ENCODE data around the gene ADARB2.
"Not testable (repeated sequence)": the region's sequence is repeated elsewhere in the genome, so short reads cannot be mapped to it uniquely, and the experiment has no call there.

The ADARB2 gene

DNA sequence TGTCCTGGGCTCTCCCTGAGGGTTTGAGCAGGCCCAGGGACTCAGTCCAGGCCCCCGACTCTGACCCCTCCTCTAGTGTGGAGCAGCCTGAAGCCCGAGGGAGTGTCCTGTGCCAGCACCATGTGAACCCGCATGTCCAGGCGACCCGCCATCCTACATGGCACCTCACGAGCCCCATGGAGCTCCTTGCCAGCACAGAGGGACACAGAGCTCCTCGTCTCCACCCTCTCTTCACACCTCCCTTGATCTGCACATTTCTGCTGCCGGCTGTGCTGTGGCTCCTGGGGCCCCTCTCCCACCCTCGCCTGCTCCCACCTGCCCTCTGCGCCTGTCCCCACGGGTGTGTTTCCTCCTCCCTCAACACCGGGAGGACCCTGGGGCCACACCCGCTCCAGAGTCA is 103.5 kb downstream of the ADARB2 start:
- no peak for DNase-seq

DNA sequence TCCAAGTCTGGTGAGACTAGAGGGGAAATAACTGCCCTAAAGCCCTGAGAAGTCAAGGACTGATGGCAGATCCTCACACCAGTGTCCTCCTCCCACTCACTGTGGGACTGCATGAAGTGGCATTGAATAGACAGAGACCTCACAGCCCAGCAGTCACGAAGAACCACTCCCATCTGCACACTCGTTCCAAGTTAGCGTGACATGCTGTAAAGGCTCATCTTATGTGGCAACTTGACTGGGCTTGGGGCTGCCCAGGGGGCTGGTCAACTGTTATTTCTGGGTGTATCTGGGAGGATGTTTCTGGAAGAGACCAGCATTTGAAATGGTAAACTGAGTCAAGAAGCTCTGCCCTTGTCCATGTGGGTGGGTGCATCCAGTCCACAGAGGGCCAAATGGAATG is 104.7 kb downstream of the ADARB2 start:
- DNase-seq, result no peak

DNA sequence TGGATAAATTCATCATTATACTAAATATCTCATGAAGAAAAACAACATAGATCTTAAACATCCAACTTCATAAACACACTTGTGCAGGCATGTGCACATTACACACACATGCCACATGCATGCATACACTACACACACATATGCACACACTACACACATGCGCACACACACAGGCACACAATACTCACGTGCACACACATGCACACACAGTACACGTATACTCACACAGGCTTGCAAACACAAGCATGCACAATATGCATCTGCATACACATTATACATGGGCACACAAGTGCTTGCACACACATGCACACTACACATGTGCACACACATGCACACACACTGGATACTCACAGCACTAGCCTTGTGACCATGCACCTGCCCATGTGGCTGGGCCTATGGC is 105.2 kb downstream of the ADARB2 start:
- no peak for DNase-seq

DNA sequence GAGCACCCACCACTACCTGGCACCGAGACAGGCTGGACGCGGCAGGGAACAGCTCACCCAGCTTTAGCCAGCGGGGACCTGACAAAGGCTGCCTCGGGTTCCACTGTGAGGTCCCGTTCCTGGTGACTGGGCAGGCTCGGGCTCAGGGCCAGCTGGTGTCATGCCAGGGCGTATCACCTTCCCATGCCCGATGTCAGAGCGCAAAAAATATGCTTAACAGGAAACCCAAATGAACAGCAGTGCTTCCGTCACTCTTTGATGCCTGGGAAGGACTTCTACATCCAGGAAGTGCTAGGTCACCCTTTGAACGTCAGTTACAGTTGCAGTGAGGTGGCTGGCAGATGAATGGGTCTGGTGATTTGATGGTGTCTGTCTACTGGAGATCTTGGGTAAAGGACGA is 106.0 kb downstream of the ADARB2 start:
- DNase-seq, result no peak

DNA sequence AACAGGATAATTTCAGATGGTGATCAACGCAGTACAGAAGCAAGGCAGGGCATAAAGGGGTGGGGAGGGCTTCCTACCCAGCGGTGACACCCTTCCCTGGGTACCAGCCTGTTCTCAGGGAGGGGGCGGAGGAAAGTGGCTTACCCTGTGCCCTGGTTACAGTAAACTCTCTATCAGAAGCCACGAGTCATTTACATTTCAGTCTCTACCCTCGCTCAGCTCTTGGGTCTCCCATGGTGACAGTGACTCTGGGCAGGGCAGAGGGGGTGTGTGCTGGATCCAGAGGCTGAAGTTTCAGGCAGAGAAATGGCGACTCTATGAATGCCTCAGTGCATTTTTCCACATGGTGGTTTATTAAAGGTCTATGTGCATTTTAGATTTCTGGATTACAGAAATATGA is 107.0 kb downstream of the ADARB2 start:
- DNase-seq, result no peak

DNA sequence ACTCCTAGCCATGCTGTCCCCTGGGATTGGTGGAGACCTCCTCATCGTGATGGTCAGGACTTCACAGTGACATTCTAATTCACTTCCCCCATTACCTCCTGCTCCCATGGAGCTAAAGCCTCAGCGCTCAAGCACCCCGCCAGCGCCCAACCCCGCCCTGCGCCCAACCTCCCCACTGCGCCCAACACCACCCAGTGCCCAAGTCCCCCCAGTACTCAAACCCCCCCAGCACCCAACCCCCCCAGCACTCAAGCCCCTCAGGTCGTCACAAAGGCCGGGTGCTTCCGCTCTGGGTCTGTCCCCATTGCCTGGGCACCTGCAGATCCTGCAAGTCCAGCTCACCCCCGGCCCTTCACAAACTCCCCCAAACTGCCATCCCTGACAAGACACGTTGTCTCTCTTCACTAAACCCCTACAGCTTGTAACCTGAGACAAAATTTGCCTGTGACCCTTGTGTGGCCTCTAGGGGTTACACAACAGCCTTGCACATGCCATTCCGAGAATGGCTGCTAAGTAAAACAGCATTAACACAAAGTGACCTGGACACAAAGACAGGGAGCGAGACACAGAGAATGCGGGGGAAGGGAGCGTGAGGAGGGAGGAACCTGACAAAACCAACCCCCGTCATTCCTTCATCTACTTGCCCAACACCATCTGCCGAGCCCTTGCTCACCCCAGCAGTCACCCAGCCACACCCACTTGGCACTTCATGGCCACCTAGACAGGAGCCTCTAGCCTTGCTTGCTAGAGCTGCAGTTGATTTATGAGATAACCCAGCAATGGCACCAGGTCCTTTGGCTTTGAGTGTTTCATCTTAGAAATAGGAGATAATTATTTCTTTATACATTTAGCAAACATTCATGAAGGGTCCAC is 107.8 kb downstream of the ADARB2 start:
- no peak for DNase-seq

DNA sequence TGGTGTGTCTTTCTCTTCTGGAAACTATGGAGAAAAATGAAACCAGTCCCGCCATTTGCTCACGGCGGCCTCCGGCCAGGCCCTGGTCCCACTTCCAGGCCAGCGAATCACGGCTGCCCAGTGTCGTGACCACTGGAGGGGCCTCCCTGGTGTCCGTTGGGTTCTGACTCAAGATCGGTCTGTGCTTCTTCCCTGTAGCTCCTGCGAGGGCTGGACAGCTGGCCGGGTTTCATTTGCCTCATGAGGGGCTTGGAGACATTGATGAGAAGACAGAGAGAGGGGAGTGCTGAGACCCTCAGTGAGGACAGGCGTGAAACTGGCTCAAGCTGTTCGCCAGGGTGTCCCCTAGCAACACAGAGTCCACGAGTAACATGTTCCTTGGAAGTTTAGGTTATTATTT is 108.6 kb downstream of the ADARB2 start:
- no peak for DNase-seq

DNA sequence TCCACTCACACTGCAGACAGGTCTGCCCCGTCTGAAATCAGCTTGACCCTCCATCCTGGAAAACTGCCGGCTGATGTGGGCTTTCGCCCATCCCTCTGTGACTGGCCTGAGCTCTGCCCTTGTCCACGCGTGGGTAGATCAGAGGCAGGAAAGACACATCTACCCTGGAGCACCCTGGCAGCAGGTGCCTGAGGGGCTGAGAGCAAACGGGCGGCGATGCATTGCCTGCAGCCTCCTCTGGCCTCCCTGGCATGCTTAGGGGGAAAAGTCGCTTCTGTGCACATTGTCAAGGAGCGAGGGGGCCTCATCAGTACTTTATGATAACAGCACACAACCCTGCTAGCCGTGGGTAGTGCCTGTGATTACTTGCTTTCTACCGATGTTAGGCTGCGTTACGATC is 109.4 kb downstream of the ADARB2 start:
- no peak for DNase-seq

DNA sequence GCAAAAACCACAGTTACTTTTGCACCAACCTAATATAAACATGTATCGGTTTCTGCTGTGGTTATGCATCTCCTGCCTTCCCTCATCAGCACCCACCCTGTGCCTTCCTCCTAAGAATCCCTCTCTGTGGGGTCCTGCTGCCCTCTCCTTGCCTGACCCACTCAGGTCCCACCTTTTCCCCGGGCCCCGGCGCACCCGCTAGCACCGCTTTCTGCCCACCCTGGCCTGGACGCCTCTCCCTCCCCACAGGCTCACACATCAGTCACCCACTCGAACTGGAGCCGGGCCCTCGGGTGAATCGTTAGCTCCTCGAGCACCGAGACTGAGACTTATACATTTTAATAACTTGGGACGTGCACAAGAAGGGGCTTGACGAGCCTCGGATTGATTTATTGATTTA is 110.5 kb downstream of the ADARB2 start:
- DNase-seq, result no peak

DNA sequence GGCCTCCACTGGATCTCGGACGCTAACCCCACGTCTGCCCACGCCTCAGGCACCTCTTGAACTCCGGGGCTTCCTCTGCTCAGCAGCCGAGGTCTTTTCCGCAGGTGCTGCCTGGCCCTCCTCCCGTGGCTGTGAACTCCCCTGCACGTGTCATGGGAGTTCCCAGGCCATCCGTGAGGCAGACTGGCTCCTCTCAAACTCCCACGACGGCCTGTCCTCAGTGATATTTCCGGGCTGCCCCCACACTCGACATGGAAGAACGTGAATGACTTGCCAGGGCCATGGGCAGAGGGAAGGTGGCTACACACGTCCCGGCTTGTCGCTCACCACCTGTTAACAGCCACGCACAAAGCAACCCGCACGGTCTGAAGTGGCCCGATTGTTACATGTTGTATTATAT is 110.9 kb downstream of the ADARB2 start:
- no peak for DNase-seq

DNA sequence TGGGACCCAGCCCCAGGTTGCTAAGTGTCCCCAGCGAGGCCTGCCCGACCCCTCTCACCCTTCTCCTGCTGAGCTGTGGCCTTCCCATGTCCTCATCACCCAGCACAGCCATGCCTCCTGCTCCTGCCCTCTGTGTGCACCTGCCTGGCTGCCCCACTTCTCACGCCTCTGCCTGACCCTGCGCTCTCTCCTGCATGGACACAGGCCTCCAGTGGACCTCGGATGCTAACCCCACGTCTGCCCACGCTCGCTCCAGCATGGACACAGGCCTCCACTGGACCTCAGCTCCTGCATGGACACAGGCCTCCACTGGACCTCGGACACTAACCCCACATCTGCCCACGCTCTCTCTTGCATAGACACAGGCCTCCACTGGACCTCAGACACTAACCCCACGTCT is 111.6 kb downstream of the ADARB2 start:
- no peak for DNase-seq

DNA sequence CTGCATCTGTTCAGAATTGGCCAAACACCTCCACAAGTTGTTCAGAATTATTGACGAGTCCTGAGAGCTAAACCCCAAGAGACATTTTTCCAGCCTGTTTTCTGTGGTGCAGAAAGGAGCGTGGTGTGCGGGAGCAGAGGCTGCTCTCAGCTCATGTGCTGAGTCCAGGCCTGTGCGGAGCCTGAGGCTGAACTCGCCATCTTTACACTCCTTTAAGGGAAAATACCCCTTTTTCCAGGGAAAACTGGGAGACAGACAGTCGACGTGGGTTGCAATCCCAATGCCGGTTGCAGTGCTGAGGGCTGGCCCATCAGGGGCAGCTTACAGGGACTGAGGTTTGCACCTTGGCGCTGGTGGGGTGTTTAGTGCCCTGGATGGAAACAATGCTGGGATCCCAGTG is 112.2 kb downstream of the ADARB2 start:
- DNase-seq, result no peak

DNA sequence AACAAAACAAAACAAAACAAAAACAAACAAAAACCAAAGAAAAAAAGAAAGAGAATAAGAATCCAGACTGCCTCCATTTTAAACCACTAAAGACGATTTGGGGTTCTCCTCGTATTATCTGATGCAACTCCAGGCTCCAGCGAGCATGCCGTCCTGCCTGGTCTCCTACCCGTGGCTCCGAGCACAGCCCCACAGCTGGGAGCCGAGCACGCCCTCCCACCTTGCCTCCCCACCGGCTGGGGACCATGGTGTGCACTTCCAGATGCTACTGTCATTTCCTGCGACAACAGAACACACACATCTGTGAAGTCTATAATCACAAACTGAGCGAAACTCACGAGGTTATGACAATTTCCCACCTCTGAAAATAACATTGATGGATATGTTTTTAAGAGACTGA is 113.1 kb downstream of the ADARB2 start:
- DNase-seq, result no peak

DNA sequence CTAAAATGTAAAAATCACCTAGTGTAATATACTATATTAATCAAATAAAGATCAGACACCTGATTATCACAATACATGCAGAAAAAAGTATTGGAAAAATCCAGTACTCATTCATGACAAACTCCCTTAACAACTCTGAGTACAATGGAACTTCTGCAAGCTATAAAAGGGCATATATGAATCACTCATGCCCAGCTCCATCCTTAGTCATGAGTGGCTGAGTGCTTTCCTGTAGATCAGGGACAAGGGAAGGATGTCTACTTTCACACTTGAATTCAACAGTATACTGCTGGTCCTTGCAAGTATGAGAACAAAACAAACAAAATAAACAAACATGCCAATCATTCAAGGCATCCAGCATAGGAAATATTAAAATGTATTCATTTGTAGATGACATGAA is 116.5 kb downstream of the ADARB2 start:
- peak; percentile 64 for DNase-seq

DNA sequence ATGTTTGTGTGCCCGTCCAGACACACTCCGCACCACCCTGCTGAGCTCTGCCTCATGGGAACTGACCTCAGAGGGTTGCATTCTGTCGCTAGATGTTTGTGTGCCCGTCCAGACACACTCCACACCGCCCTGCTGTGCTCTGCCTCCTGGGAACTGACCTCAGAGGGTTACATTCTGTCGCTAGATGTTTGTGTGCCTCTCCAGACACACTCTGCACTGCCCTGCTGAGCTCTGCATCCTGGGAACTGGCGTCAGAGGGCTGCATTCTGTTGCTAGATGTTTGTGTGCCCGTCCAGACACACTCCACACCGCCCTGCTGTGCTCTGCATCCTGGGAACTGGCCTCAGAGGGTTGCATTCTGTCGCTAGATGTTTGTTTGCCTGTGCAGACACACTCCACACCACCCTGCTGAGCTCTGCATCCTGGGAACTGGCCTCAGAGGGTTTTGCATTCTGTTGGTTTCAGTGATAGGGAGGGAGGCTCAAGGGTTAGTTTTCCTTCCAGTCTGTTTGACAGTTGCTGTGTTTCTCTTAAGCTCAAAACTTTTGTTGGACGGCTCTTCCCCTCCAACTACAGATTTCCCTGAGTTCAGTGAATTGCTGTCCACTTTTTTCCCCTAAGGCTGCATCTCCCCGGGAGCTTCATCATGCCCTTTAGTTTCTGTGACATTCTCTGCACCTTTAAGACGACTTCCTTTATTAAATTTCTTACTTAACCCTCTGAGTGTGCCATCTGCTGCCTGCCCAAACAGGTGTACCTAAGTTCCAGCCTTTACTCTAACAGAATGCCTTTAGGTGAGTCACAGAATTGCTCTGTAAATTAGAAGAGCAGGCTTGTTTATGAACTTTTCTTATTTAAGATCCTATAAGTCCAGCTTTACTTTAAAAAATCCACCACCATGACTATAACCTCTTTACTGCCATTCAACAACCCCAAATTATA is 119.7 kb downstream of the ADARB2 start:
- DNase-seq, result not testable (repeated sequence)

DNA sequence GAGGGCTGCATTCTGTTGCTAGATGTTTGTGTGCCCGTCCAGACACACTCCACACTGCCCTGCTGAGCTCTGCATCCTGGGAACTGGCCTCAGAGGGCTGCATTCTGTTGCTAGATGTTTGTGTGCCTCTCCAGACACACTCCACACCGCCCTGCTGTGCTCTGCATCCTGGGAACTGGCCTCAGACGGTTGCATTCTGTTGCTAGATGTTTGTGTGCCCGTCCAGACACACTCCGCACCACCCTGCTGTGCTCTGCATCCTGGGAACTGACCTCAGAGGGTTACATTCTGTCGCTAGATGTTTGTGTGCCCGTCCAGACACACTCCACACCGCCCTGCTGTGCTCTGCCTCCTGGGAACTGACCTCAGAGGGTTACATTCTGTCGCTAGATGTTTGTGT is 120.6 kb downstream of the ADARB2 start:
- not testable (repeated sequence) for DNase-seq

DNA sequence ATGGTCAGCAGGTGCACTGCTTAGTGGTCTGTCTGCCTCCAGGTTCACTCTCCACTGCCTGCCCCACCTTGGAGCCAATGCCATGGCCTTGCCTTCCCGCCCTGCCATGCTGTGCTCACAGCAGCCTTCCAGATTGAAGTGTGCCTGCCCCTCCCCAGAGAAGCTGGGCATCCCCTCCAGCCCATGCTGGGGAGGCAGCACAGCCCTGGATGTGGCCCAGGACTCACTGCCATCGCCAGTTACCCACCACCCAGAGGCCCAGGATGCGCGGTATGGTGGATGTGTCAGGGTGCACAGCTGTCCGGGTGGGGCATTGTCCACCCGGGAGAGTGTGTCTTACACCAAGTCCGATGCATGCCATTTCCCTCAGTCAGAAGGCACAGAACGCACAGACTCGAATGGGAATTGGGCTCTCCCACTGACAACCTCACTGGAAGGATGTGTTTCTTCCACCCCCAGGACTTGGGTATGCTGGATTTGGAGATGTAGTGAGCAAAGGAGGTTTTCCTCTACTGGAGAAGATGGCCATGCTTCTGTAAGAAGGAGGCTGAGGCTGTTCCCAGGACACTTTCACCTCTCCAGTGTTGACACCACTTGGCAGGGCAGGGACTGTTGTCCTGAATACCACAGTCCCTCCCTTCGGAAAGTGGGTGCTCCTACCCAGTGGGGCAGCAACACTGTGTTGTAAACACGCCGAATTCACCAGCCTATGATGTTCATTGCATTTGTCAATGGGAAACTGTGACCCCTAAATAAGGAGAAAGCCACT is 122.0 kb downstream of the ADARB2 start:
- DNase-seq, result no peak

DNA sequence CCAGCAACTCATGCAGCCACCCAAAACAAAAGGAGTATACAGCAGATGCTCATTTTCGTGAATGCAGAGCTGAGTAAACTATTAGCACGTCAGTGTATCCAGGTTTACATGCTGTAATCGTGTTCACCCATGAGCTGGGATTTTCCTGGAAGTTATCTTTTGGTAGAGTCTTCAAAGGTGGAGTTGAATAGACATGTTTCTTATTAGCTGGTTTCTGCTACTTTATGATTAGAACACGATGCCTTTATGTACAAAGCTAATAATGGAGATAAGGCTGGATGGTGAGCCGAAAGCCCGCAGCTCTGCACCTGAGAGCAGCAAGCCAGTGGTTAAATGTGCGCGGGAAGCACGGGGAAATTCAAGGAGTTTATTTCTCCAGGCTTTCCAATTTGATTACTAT is 123.8 kb downstream of the ADARB2 start:
- DNase-seq, result no peak

DNA sequence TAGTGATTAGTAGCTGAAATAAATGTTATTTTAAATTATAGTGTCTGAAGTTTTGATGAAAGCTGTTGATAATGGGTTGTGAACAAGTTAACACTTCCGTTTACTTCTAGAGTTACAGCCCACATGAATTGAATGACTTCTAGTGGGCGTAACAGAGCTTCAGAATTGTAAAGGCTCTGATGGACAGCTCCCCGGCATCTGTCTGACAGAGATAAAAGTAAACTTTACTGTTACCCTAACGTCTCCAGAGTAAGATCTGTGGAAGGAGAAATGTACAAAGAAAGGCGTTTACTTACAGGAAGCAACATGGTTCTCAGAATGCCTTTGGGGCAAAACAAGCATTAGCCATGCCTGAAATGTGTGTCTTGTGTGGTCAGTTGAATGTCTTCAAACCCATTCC is 124.4 kb downstream of the ADARB2 start:
- no peak for DNase-seq

DNA sequence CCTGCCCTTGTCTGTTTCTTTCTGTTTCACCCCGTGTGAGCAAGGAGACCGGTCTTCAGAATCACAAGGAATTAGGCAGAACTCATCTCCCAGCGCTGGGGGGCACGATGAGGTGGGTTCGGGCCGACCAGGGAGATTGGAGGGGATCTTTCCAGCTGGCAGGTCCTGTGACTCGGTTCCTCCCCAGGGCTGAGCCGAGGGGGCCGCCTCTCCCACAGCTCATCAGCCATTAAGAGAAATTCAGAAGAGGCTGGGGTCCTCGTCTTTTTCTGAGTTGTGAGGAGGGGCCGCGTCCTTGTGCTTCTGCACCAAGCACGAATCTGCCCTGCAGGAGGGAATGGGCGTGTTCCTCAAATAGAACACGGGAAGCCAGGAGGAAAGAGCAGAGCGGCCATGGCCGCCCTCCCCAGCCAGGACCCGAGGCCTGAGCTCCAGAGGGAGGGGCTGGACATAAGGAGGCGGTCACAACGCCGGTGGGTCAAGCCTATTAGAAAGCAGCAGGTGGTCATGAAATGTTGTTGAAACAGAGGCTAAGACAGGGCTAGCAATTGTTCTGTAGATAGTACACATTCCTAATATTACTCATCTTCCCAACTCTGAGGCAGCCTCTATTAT is 125.3 kb downstream of the ADARB2 start:
- DNase-seq, result no peak

DNA sequence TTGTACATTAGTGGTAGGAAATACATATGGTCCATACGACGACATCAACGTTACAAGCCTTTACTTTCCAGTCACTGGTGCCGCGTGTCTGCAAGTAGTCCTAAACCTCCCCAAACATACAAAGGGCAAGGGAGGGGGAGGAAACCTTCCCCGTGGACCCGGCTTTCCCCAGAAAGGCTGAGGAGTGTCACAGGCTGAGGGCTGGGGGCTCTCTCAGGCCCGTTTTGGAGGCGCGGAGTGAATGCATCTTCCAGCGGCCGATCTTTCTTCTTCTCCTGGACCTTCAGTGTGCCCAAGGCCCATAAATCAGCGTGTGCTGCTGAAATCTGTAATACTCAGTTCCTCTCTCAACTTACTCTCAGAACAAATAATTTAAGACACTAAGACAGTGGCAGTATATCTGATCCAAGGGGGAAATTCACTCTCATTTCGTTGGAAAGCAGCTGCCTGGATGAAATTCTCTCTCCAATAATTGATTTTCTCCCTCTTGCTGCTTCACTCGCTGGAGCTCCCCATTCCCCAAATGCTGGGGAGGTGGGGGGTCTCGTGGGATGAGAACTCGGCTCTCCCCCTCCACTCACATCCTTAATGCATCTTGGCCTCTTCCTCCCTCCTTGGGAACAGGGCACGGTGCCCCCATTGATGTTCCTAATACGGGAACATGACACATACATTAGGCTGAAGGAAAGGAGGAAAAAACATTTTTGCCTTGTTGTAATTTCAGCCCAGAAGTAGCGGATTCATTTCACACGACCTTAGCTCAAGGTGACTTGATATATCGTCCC is 126.1 kb downstream of the ADARB2 start:
- DNase-seq, result no peak

DNA sequence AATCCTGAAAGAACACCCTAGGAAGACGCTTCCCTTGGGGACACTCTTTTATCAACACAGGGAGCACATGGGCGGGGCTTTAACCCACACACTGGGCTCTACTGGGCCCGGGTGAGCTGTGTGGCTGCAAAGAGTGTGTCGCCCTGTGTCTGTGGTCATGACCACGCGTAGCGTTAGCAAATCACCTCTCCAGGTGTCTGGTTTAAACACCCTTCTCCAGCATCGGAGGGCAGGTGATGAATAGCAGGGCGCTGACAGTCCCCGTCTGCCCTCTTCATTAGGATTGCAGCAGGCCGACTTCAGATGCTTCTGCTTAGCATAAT is 127.7 kb downstream of the ADARB2 start:
- DNase-seq, result no peak

Measured in DMS53 (cell line).